IPS-18c (cell line): Measurements from ENCODE around the gene C1S.
A peak's percentile ranks its signal among the peaks of the same experiment; 100 is the strongest.

Source experiments
- H3K4me3 ChIP-seq: 2 replicates; pipeline ENCODE4 v1.7.0; 2013; ENCODE audit warnings: low read depth, mild to moderate bottlenecking, low read length, moderate library complexity; ENCODE audit not compliant: insufficient read depth
- H3K9me3 ChIP-seq: one replicate; pipeline ENCODE4 v1.6.1; 2013; ENCODE audit warnings: mild to moderate bottlenecking, low read length, moderate library complexity; ENCODE audit not compliant: control insufficient read depth, insufficient read depth

The C1S gene

DNA sequence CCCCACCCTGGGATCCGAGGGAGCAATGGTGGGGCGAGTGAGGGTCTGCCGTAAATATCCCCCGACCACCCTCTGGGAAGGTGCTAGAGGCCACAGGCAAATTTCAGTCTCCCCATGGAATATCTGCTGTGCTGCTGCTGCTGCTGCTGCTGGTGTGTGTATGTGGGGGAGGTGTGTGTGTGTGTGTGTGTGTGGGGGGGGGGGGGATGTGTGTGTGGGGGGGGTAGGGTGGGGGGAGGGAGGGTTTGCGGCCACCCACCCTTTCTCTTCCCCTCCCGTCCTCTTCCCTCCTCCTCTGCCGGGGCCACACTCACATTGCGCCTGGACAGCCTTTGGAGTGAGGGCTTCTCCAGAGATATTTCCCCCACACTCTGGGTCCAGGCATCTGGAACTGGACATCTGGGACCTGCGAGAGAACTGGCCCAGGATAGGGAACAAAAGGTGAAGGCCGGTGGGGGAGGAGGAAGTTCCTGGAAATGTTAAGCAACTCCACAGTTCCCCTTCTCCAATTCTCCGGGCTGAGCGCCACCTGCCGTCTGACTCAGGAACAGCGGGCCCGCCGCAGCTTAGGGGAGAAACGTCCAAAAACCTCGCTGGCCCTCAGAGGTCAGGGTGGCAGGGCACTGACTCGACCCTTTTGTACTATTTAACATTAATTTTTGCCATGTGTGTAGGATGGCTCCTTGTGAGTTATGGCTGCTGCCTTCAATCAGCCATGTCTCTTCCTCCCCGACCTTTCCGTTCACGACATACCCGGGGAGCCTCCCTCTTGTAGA lies 48.5 kb downstream of the C1S start, which contains the start of gene C1RL:
Gene C1RL (minus strand): TSS at position 419 of the 776 bp plus-strand sequence. CDS start 34 bp downstream, at position 385.
- Histone ChIP-seq H3K9me3 (no peaks in the 10 kb centered on the region), H3K4me3 (peak within 1 kb of the TSS; percentile 64)

- no peaks in the 10 kb centered on the region for H3K9me3 ChIP-seq
- H3K4me3 ChIP-seq, result peak overlapping the region; percentile 15
Observed at GRCh38 chr12:7109572-7109920, 49.0 kb downstream of the C1S start.

- Histone ChIP-seq H3K4me3 (no peak overlapping the region; the same call in 1 of the 2 replicates), H3K9me3 (no peaks in the 10 kb centered on the region)
Observed at GRCh38 chr12:7110661-7111060, 50.1 kb downstream of the C1S start.

GRCh38 chr12:7112041-7112440 lies 51.5 kb downstream of the C1S start:
- Histone ChIP-seq H3K4me3 (no peak overlapping the region), H3K9me3 (no peaks in the 10 kb centered on the region)

DNA sequence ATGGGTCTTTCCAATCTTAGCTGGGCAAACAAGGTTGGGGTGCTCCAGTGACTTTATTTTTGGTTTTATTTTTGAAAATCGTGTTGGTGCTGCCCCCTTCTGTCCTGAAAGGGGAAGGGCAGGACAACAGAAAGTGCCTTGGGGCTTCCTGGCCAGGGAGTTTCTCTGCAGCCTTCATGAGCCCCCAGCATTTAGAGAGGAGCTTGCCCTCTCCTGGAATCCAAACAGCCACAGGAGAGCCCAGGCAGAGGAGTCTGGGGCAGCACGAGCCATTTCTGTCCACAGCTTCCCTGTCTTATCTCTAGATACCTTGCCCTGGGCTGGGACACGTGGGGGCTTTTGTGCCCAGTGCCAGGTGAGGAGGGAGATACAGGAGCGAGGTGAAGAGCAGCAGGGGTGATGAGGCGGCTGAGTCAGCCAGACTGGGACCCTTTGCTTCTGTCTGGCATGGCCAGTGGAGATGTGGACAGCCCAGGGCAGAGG lies 52.9 kb downstream of the C1S start:
- no peak overlapping the region for H3K4me3 ChIP-seq
- no peaks in the 10 kb centered on the region for H3K9me3 ChIP-seq

GRCh38 chr12:7114008-7114407 lies 53.5 kb downstream of the C1S start:
- H3K9me3 ChIP-seq, result no peaks in the 10 kb centered on the region

GRCh38 chr12:7114851-7115250 lies 54.3 kb downstream of the C1S start:
- H3K9me3 ChIP-seq, result no peaks in the 10 kb centered on the region
- no peak overlapping the region for H3K4me3 ChIP-seq

More at GRCh38 chr12:7114008-7114407, 53.5 kb downstream of the C1S start:
- no peak overlapping the region for H3K4me3 ChIP-seq

- Histone ChIP-seq H3K4me3 (no peak overlapping the region), H3K9me3 (no peaks in the 10 kb centered on the region)
Observed at GRCh38 chr12:7116196-7116595, 55.7 kb downstream of the C1S start.

DNA sequence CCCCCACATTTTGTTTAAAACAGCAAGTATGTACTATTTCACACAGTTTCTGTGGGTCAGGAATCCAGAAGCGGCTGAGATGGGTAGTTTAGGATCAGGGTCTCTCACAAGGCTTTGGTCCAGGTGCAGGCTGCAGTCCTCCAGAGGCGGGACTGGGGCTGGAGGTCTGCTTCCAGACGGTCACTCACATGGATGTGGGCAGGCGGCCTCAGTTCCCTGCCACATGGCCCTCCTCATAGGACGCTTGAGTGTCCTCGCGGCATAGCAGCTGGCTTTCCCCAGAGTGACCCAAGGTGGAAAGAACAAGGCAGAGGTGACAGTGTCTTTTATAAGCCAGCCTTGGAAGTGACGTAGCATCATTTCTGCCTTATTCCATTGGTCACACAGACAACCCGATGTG lies 56.4 kb downstream of the C1S start:
- Histone ChIP-seq H3K9me3 (no peaks in the 10 kb centered on the region), H3K4me3 (no peak overlapping the region)

DNA sequence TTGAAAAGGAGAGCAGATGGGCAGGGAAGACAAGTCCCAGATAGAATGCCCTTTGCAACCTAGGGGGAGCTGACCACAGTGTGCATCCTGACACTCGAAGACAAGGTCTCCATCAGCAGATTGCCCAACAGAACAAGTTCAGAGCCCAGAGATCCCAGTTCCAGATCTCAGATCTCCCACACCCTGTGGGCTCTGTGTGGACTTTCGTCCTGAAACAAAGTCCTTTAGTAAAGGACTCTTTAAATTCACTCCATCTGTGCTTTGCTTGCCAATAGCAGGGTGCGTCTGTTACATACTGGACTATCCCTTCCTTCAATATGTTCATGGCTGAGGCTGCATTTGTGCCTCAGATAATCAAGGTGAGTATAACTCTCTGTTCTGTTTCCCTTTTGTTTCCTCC lies 57.2 kb downstream of the C1S start:
- Histone ChIP-seq H3K9me3 (no peaks in the 10 kb centered on the region), H3K4me3 (no peak overlapping the region)

DNA sequence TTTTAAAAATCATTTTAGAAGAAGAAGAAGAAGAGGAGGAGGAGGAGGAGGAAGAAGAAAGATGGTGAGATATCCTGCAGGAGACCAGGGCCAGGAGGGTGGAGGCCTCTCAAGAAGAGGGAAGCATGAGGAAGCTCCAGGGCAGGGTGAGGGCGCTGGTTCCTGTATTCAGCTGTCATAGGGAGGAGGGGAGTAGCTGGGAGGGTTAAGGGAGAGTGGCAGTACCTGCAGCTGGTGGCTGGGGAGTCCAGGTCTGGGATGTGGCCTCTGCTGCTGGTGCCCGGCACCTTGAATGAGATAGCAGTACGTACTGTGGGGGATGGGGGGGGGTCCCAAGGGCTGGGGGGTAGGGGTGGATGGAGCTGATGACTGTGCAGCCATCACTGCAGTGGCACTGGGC lies 58.4 kb downstream of the C1S start:
- no peaks in the 10 kb centered on the region for H3K9me3 ChIP-seq
- no peak overlapping the region for H3K4me3 ChIP-seq

DNA sequence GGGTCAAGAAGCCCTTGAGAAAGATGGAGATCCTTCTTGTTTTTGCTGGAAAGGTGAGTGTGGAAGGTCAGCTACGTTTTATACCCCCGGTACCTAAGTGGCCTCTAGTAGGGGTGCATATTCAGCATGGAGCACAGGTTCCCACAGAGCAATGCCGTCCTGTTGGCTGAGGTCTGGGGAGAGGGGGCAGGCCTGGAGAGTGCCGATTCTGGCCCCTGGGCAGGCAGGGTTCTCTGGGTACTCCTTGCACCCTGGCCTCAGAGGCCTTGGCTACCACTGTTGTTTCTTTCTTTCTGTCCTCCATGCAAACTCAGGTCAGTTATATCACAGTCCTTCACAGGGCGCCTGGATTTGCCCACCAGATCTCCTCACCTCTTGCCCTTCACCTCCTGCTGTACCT lies 59.6 kb downstream of the C1S start:
- Histone ChIP-seq H3K9me3 (no peaks in the 10 kb centered on the region), H3K4me3 (no peak overlapping the region)
